ELR (cell line): ENCODE measurements around the gene EVI5L.

Experiments used
- DNase-seq: peaks from one replicate; pipeline ENCODE4 v3.0.0-alpha.2; 2015; ENCODE audit warnings: low read depth

Gene EVI5L

DNA sequence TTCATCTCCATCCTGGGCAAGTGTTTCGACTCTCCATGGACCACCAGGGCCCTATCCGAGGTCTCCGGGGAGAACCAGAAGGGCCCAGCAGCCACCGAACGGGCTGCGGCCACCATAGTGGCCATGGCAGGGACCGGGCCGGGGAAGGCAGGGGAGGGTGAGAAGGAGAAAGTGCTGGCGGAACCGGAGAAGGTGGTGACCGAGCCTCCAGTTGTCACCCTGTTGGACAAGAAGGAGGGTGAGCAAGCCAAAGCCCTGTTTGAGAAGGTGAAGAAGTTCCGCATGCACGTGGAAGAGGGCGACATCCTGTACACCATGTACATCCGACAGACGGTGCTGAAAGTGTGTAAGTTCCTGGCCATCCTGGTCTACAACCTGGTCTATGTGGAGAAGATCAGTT, 68.9 kb downstream of the EVI5L start:
- no peak for DNase-seq

DNA sequence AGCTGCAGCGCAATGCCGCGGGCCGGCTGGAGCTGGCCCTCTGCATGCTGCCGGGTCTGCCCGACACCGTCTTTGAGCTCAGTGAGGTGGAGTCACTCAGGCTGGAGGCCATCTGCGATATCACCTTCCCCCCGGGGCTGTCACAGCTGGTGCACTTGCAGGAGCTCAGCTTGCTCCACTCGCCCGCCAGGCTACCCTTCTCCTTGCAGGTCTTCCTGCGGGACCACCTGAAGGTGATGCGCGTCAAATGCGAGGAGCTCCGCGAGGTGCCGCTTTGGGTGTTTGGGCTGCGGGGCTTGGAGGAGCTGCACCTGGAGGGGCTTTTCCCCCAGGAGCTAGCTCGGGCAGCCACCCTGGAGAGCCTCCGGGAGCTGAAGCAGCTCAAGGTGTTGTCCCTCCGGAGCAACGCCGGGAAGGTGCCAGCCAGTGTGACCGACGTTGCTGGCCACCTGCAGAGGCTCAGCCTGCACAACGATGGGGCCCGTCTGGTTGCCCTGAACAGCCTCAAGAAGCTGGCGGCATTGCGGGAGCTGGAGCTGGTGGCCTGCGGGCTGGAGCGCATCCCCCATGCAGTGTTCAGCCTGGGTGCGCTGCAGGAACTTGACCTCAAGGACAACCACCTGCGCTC, 69.8 kb downstream of the EVI5L start:
- no peak for DNase-seq

DNA sequence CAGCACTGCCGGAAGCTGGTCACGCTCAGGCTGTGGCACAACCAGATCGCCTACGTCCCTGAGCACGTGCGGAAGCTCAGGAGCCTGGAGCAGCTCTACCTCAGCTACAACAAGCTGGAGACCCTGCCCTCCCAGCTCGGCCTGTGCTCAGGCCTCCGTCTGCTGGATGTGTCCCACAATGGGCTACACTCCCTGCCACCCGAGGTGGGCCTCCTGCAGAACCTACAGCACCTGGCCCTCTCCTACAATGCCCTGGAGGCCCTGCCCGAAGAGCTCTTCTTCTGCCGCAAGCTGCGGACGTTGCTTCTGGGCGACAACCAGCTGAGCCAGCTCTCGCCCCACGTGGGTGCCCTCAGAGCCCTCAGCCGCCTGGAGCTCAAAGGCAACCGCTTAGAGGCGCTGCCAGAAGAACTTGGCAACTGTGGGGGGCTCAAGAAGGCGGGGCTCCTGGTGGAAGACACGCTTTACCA, 70.4 kb downstream of the EVI5L start:
- DNase-seq = no peak

DNA sequence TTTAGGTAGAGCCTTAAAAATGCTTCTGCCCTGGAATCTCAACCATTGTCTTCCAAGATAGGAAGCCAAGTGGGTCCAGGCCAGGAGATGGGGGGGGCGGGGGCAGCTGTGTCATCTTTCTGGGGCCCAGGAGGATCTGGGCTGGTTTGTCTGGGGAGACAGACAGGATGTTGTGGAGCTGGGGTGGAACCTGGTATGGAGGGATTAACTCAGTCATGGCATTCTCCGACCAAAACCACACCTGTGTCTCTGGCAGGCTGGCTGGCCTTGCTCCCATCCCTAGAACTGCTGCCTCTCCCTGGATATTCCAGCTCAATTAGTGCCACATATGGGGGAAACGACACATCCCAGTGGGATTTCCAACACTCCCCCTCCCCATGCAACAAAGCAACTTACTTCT, 70.9 kb downstream of the EVI5L start:
- DNase-seq = no peak

DNA sequence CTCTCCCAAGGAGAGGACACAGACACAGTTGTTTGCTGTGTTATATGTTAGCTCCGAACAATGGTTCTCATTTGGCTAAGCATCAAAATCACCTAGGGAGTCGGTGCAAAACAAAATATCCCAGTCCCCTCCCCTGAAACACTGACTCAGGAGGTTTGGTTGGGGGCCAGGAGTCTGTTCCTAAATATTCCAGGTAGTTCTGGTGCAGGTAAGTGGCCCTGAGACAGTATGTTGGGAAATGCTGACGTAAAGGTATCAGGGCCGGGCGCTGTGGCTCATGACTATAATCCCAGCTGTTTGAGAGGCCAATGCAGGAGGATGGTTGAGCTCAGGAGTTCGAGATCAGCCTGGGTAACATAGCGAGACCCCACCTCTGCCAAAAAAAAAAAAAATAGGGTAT, 71.3 kb downstream of the EVI5L start:
- no peak for DNase-seq

DNA sequence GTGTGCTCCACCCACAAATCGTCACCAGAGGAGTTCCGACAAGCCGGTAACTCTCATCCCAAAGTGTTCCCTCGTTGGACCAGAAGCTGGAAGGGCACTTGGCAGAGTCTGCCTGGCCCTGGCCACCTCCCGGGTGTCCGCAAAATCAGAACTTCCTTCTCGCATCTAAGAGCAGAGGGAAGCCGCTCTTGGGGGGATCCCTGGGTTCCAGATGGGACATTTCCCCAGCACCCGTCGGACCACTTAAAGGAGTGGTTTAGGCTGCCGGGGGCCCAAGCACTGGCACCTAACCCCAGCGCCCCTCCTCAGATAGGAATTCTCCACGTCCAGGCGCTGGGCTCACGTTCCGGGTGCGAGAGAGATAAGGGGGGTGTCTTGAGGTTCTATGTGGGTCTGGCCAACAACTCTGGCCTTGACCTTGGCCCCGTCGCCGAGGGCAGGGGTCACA, 72.8 kb downstream of the EVI5L start:
- no peak for DNase-seq

DNA sequence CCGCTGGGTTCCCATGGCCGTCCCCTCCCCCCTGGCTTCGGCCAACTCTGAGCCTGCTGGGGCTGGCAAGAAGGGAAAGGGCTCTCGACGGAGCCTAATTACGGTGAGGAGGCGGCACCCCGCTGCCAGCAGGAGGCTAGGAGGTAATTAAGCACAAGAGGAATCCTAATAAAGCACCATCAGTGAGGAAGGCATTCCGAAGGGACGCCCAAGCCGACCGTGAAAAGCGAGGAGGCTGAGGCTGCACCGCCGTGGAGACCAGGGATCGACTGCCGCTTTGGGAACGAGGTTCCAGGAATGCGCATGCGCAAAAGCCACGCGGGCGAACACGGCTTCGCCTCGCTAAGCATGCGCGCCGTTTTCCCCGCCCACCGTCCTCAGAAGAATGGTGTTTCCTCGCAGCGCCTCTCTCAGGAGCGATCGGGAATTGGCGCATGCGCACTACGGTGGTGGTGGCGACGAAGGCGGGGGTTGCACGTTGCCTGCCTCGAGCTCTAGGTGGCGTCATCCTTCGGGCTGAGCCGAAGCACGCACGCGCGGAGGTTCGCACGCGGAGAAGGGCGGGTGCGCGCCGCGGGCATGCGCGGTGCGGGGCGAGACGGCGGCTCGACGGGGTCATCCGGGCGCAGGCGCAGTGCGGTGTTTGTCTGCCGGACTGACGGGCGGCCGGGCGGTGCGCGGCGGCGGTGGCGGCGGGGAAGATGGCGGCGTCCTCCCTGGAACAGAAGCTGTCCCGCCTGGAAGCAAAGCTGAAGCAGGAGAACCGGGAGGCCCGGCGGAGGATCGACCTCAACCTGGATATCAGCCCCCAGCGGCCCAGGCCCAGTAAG, 73.4 kb downstream of the EVI5L start, which contains the start of gene MAP2K7:
Gene MAP2K7 (plus strand): TSS at position 634 of the 830 bp plus-strand sequence. CDS start 68 bp downstream, at position 702.
- DNase-seq = peak; percentile 99

DNA sequence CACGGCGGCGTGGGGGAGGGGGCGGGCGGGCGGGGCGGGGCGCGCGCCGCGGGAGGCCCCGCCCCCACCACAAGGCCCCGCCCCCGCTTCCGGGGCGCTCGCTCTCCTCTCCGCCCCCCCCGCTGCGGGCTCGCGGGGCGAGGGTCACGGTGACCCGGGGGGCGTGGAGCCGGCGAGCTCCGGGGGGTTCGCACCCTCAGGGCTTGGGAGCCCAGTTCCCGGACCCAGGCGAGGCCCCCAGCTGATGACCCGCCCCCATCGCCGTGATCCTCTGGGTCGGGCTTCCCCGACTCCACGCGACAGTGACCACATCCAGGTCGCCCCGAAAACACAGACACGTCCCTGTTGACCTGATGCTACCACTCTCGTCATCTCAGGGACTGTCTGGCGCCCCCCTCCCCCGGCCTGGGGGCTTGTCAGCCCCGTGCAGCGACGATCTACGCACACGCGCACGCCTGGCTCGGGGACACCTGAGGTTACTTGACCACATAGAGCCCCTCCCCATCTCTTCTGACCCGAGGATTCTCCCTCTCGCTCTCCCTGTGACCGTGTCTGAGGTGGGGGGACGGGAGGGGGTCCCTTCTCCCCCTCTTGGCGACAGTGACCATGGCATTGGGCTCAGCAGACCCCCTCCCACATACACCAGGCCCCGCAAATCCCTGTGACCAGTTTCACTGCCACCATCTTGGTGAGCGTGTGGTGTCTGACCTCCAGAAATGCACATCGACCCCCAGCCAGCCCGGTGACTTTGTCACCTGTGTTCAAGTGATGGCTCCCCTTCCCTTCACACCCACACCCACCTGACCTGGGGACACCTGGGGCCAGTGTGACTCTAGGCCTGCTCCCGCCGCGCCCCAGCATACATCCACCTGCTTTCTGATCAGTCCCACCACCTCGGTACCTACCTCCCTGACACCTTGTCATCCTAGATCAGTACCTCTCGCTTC, 74.3 kb downstream of the EVI5L start:
- DNase-seq = peak; percentile 49

DNA sequence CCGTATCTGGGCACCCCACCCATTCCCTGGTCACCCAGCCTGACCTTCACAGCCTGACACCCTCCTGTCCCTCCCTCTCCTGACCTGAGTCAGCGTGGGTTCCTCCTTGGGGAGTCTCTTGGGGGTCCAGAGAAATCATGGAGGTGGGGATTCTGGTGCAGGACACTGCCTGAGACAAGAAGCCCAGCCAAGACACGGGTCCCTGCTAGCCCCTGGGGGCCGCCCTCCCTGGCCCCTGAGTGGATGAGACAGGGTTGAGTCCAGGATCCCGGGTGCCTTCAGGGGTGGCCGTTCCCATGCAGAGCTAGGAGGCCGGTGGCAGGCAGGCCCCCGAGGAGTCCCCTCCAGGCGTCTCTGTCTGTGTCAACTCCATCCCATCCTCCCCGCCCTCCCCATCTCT, 75.2 kb downstream of the EVI5L start:
- no peak for DNase-seq

DNA sequence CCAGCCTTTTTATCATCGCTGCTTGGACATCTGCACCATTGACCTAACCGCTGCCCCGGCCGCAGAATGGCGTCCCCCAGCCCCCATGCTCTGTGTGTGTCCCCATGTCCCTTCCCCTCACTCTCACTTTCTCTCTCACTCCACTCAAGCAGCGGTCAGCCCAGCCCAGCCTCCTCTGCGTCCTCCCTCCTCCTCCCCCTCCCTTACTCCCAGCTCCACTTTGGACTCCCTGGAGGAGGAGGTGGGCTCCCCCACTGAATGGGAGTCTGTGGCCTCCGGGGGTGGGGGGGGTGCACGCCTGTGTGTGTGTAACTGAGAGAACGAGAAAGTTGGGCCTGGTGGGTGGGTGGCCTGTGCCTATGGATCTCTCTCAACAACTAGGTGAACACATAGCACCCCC, 75.8 kb downstream of the EVI5L start:
- no peak for DNase-seq

DNA sequence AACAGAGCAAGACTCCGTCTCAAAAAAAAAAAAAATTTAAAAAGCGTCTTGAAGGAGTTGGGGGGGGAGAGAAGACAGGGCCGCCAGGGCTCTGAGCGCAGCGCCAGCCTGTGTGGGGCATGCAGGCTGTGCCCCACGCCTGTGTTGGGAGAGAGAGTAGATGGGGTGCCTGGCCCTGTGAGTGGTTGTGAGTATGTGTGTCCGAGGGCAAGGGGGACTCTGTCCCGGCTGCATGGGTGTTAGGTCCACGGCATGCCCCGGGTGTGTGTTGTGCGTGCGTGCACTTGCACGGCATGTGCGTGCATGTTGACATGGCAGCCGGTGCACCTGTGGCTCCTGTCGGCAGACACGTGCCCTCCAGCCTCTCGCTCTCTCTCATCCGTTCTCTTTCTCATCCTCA, 77.1 kb downstream of the EVI5L start:
- DNase-seq = no peak

DNA sequence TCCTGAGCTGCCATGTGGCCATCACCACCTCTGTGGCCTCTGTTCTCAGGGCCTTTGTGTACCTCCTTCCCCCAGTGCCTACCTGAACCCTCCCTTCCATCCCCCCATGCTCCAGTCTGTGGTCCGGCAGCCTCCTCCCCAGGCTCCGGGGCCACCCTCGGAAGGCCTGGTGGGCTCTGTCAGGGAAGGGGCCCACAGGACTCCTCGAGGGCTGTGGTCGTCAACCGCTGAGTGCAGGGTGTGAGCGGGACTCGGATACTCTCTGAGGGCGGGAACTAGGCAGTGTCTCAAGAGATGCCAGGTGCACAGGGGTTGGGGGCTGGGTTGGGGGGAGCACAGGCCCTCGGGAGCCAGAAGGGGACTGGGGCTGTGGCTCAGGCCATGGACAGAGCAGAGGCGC, 77.5 kb downstream of the EVI5L start:
- DNase-seq = no peak

DNA sequence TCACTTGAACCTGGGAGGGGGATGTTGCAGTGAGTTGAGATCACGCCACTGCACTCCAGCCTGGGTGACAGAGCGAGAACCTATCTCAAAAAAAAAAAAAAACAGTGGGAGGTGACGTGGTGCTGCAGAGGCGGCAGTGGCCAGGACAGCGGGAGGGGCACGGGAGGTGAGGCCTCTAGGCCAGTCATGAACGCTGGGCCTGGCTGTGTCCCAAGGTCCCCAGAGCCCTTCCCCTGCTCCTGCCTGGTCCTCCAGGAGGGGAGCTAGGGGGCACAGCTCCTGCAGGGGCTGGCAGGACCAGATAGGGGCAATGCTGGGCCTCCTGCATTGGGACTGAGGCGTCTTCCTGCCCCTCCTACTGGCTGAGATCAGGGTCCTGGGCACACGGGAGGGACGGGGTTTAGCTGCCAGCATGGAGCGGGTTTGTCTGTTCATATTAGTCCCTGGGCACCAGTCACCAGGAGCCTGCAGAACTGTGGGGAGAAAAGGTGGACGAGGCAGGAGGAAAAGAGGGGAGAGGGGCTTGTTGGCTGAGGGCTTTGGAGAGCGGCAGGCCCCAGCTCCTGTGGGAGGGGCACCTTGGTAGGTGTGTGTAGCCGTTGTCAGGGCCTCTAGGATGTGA, 78.2 kb downstream of the EVI5L start:
- no peak for DNase-seq

DNA sequence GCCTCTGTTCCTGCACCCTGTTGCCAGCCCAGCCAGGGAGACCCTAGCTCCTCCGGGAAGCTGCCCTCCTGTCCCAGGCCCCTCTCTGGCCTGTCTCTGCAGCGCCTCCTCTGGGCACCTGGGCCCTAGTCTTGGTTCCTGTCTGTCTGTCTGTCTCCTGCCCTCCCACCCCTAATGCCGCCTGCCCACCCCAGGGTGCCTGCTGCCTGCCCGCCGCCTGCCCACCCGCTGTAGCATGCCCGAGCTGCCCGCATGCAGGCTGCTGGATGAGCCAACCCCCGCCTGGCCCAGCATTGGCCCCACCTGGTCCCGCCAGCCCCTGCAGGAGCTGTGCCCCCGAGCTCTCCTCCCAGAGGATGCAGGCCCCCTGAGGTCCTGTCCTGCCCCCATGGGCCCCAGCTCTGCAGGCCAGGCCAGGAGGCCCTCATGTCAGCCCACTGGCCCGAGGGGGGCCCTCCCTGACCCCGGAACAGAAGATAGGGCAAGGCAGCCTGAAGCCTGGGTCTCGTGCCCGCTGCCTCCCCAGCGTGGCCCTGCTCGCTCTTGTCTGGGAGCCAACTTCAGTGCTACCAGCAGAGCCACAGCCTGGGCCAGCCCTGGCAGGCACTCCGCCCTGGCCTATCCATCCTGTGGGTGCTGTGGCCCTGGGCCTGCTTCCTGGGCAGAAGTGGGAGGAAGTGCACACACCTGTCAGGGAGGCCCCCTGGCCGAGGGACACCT, 78.9 kb downstream of the EVI5L start:
- no peak for DNase-seq

DNA sequence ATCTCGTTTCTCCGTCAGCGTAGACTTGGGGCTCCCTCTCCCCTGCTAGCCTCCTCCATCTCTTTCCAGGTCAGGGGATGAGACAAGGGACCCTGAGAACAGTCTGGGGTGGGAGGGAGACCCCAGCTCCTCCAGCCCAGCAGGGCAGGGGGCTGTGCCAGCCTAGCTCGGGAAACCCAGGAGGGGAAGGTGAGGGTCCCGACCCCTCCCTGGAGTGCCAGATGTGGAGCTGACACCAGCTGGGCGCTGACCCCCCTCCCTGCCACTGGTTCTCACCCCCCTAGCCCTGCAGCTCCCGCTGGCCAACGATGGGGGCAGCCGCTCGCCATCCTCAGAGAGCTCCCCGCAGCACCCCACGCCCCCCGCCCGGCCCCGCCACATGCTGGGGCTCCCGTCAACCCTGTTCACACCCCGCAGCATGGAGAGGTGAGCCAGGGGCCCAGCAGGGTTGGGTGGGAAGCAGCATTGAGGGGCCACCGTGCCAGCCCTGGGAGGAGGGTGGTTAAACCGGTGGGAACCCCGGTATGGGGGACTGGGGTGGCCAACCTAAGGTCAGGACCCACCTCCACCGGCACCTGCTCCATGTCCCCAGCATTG, 79.6 kb downstream of the EVI5L start:
- DNase-seq = no peak

DNA sequence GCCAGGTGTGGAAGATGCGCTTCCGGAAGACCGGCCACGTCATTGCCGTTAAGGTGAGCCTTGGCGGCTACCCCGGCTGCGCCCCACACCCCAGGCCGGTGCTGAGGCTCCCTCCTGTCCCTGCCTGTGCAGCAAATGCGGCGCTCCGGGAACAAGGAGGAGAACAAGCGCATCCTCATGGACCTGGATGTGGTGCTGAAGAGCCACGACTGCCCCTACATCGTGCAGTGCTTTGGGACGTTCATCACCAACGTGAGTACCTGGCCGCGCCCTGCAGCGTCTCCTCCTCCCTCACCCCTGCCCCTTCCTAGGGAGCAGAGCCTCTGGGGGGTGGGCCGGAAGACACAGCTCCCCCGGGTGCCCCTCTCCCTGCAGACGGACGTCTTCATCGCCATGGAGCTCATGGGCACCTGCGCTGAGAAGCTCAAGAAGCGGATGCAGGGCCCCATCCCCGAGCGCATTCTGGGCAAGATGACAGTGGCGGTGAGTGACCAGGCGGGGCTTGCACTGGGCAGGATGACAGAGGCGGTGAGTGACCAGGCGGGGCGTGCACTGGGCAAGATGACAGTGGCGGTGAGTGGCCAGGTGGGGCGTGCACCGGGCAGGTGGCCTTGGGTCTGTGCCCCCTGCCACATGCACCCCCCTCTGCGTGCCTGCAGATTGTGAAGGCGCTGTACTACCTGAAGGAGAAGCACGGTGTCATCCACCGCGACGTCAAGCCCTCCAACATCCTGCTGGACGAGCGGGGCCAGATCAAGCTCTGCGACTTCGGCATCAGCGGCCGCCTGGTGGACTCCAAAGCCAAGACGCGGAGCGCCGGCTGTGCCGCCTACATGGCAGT, 80.5 kb downstream of the EVI5L start:
- DNase-seq = no peak

DNA sequence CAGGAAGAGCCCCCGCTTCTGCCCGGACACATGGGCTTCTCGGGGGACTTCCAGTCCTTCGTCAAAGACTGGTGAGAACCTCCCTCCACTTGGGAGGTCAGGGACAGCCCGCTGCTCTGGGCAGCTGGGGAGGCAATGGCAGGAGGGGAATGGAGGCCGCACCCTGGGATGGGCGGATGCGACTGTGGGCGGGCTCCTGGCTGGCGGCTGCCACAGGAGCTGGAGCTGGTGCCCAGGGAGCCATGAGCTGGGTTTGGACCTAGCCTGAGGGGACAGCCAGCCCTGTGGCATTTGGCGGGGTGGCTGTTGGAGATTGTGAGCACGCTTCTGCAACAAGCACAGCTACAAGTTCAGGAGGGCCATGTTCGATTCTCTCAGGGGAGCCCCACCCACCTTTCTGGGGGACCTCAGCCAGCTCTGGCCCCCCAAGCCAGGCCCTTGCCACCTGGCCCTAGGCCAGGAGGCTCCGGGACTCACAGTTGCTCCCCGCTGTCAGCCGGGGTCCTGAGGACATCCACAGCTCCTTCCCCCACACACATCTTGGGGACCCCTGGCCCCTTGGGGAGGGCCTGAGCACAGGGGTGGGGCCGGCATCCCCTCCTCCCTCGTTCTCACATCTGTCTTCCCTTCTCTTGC, 81.6 kb downstream of the EVI5L start:
- no peak for DNase-seq

DNA sequence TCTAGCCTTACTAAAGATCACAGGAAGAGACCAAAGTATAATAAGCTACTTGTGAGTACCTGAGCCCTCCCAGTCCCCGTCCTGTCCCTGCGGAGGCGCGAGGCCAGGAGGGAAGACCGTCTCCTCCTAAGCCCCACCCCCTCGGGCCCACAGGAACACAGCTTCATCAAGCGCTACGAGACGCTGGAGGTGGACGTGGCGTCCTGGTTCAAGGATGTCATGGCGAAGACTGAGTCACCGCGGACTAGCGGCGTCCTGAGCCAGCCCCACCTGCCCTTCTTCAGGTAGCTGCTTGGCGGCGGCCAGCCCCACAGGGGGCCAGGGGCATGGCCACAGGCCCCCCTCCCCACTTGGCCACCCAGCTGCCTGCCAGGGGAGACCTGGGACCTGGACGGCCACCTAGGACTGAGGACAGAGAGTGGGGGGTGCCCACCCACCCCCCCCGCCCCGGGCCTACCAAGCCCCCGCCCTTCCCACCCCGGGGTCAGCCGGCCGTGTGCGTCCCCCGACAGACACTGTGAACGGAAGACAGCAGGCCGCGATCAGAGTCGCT, 82.2 kb downstream of the EVI5L start:
- no peak for DNase-seq
